ENCODE results near the gene CENPP.

Gene CENPP

GRCh38 chr9:92385001-92385400 lies 59.2 kb downstream of the CENPP start:
- DNase-seq = no peak
- no peak overlapping the region for H3K27ac ChIP-seq (ENCODE audit: insufficient read depth in 1 of 2, low read depth in 1 of 2, low read length in 2 of 2, poor library complexity in 1 of 2, severe bottlenecking in 2 of 2)
- H3K27me3 ChIP-seq (replicated peaks in 2 of 5; ENCODE audit: control insufficient read depth in 4 of 5, insufficient read depth in 5 of 5, low read length in 4 of 5) = no peaks in the 10 kb centered on the region
- ChIA-PET POLR2A (no interaction called here), CTCF (no interaction called here)
- WGBS (ENCODE audit: insufficient coverage) = 76% methylated on average over 2 of the region's 3 CpGs
- no peaks in the 10 kb centered on the region for H3K9me3 ChIP-seq (ENCODE audit: control extremely low read depth in 1 of 5, control insufficient read depth in 4 of 5, insufficient read depth in 2 of 5, low read depth in 1 of 5, low read length in 4 of 5)
- peaks cover 0 to 7% (median 4%) of the 10 kb centered on the region in 4 experiments for H3K4me1 ChIP-seq (ENCODE audit: control extremely low read depth in 1 of 4, control insufficient read depth in 4 of 4, insufficient read depth in 4 of 4, low read length in 3 of 4)
- H3K4me3 ChIP-seq (ENCODE audit: control insufficient read depth in 1 of 7, extremely low read depth in 1 of 7, insufficient read depth in 4 of 7, low read depth in 2 of 7, low read length in 6 of 7) = no peak overlapping the region
- no peaks in the 10 kb centered on the region for H3K36me3 ChIP-seq (ENCODE audit: control insufficient read depth in 4 of 4, insufficient read depth in 4 of 4, low read length in 3 of 4)

GRCh38 chr9:92385477-92385876 lies 59.7 kb downstream of the CENPP start:
- H3K4me3 ChIP-seq (ENCODE audit: control insufficient read depth in 1 of 7, extremely low read depth in 1 of 7, insufficient read depth in 4 of 7, low read depth in 2 of 7, low read length in 6 of 7) = no peak overlapping the region
- peaks cover 0 to 5% (median 2%) of the 10 kb centered on the region in 4 experiments for H3K4me1 ChIP-seq (ENCODE audit: control extremely low read depth in 1 of 4, control insufficient read depth in 4 of 4, insufficient read depth in 4 of 4, low read length in 3 of 4)
- no peaks in the 10 kb centered on the region for H3K27me3 ChIP-seq (replicated peaks in 2 of 5; ENCODE audit: control insufficient read depth in 4 of 5, insufficient read depth in 5 of 5, low read length in 4 of 5)
- WGBS (ENCODE audit: insufficient coverage) = 100% methylated on average over 5 of the region's 6 CpGs
- DNase-seq = no peak
- H3K36me3 ChIP-seq (ENCODE audit: control insufficient read depth in 4 of 4, insufficient read depth in 4 of 4, low read length in 3 of 4) = no peaks in the 10 kb centered on the region
- H3K27ac ChIP-seq (ENCODE audit: insufficient read depth in 1 of 2, low read depth in 1 of 2, low read length in 2 of 2, poor library complexity in 1 of 2, severe bottlenecking in 2 of 2) = no peak overlapping the region
- ChIA-PET CTCF (no interaction called here), POLR2A (interaction anchor here (0.6 kb wide), 1 partner anchor 14 kb away, joined by 3 read pairs; no protein-coding TSS in a partner anchor)
- H3K9me3 ChIP-seq (ENCODE audit: control extremely low read depth in 1 of 5, control insufficient read depth in 4 of 5, insufficient read depth in 2 of 5, low read depth in 1 of 5, low read length in 4 of 5) = no peaks in the 10 kb centered on the region

- no peaks in the 10 kb centered on the region for H3K36me3 ChIP-seq (ENCODE audit: control insufficient read depth in 4 of 4, insufficient read depth in 4 of 4, low read length in 3 of 4)
- ChIA-PET CTCF (no interaction called here), POLR2A (interaction anchor here (0.6 kb wide), 1 partner anchor 13 kb away, joined by 3 read pairs; no protein-coding TSS in a partner anchor)
- WGBS (ENCODE audit: insufficient coverage) = 100% methylated on average over 2 of the region's 4 CpGs
- no peak overlapping the region for H3K4me3 ChIP-seq (ENCODE audit: control insufficient read depth in 1 of 7, extremely low read depth in 1 of 7, insufficient read depth in 4 of 7, low read depth in 2 of 7, low read length in 6 of 7)
- H3K27ac ChIP-seq (ENCODE audit: insufficient read depth in 1 of 2, low read depth in 1 of 2, low read length in 2 of 2, poor library complexity in 1 of 2, severe bottlenecking in 2 of 2) = no peak overlapping the region
- H3K4me1 ChIP-seq (ENCODE audit: control extremely low read depth in 1 of 4, control insufficient read depth in 4 of 4, insufficient read depth in 4 of 4, low read length in 3 of 4) = peaks cover 0 to 5% (median 0%) of the 10 kb centered on the region in 4 experiments
- H3K9me3 ChIP-seq (ENCODE audit: control extremely low read depth in 1 of 5, control insufficient read depth in 4 of 5, insufficient read depth in 2 of 5, low read depth in 1 of 5, low read length in 4 of 5) = no peaks in the 10 kb centered on the region
- H3K27me3 ChIP-seq (replicated peaks in 2 of 5; ENCODE audit: control insufficient read depth in 4 of 5, insufficient read depth in 5 of 5, low read length in 4 of 5) = no peaks in the 10 kb centered on the region
- DNase-seq = no peak
Observed at GRCh38 chr9:92385953-92386352, 60.2 kb downstream of the CENPP start.

- Histone ChIP-seq H3K27me3 (replicated peaks in 2 of 5; ENCODE audit: control insufficient read depth in 4 of 5, insufficient read depth in 5 of 5, low read length in 4 of 5) (no peaks in the 10 kb centered on the region), H3K4me1 (ENCODE audit: control extremely low read depth in 1 of 4, control insufficient read depth in 4 of 4, insufficient read depth in 4 of 4, low read length in 3 of 4) (no peaks in the 10 kb centered on the region), H3K36me3 (ENCODE audit: control insufficient read depth in 4 of 4, insufficient read depth in 4 of 4, low read length in 3 of 4) (no peaks in the 10 kb centered on the region), H3K9me3 (ENCODE audit: control extremely low read depth in 1 of 5, control insufficient read depth in 4 of 5, insufficient read depth in 2 of 5, low read depth in 1 of 5, low read length in 4 of 5) (no peaks in the 10 kb centered on the region), H3K4me3 (ENCODE audit: control insufficient read depth in 1 of 7, extremely low read depth in 1 of 7, insufficient read depth in 4 of 7, low read depth in 2 of 7, low read length in 6 of 7) (no peak overlapping the region), H3K27ac (ENCODE audit: insufficient read depth in 1 of 2, low read depth in 1 of 2, low read length in 2 of 2, poor library complexity in 1 of 2, severe bottlenecking in 2 of 2) (no peak overlapping the region)
- POLR2A ChIA-PET = no interaction called here
- no peak for DNase-seq
- no CpG with 5 or more reads among the region's 2 CpGs for WGBS (ENCODE audit: insufficient coverage)
- CTCF ChIA-PET = no interaction called here
Observed at GRCh38 chr9:92392690-92393089, 66.9 kb downstream of the CENPP start.

GRCh38 chr9:92393686-92394085 lies 67.9 kb downstream of the CENPP start:
- no peaks in the 10 kb centered on the region for H3K36me3 ChIP-seq (ENCODE audit: control insufficient read depth in 4 of 4, insufficient read depth in 4 of 4, low read length in 3 of 4)
- DNase-seq = no peak
- CTCF ChIA-PET = interaction anchor here (0.6 kb wide), 2 partner anchors 14 to 43 kb away, joined by 3 read pairs; no protein-coding TSS in a partner anchor
- H3K9me3 ChIP-seq (ENCODE audit: control extremely low read depth in 1 of 5, control insufficient read depth in 4 of 5, insufficient read depth in 2 of 5, low read depth in 1 of 5, low read length in 4 of 5) = no peaks in the 10 kb centered on the region
- H3K4me3 ChIP-seq (ENCODE audit: control insufficient read depth in 1 of 7, extremely low read depth in 1 of 7, insufficient read depth in 4 of 7, low read depth in 2 of 7, low read length in 6 of 7) = no peak overlapping the region
- POLR2A ChIA-PET = no interaction called here
- WGBS (ENCODE audit: insufficient coverage) = no CpG with 5 or more reads among the region's 1 CpG
- no peaks in the 10 kb centered on the region for H3K27me3 ChIP-seq (replicated peaks in 2 of 5; ENCODE audit: control insufficient read depth in 4 of 5, insufficient read depth in 5 of 5, low read length in 4 of 5)
- H3K4me1 ChIP-seq (ENCODE audit: control extremely low read depth in 1 of 4, control insufficient read depth in 4 of 4, insufficient read depth in 4 of 4, low read length in 3 of 4) = no peaks in the 10 kb centered on the region
- H3K27ac ChIP-seq (ENCODE audit: insufficient read depth in 1 of 2, low read depth in 1 of 2, low read length in 2 of 2, poor library complexity in 1 of 2, severe bottlenecking in 2 of 2) = no peak overlapping the region

- H3K36me3 ChIP-seq (ENCODE audit: control insufficient read depth in 4 of 4, insufficient read depth in 4 of 4, low read length in 3 of 4) = no peaks in the 10 kb centered on the region
- no CpG with 5 or more reads among the region's 1 CpG for WGBS (ENCODE audit: insufficient coverage)
- H3K4me3 ChIP-seq (ENCODE audit: control insufficient read depth in 1 of 7, extremely low read depth in 1 of 7, insufficient read depth in 4 of 7, low read depth in 2 of 7, low read length in 6 of 7) = no peak overlapping the region
- ChIA-PET CTCF (no interaction called here), POLR2A (no interaction called here)
- no peaks in the 10 kb centered on the region for H3K4me1 ChIP-seq (ENCODE audit: control extremely low read depth in 1 of 4, control insufficient read depth in 4 of 4, insufficient read depth in 4 of 4, low read length in 3 of 4)
- no peak for DNase-seq
- no peaks in the 10 kb centered on the region for H3K9me3 ChIP-seq (ENCODE audit: control extremely low read depth in 1 of 5, control insufficient read depth in 4 of 5, insufficient read depth in 2 of 5, low read depth in 1 of 5, low read length in 4 of 5)
- no peak overlapping the region for H3K27ac ChIP-seq (ENCODE audit: insufficient read depth in 1 of 2, low read depth in 1 of 2, low read length in 2 of 2, poor library complexity in 1 of 2, severe bottlenecking in 2 of 2)
- no peaks in the 10 kb centered on the region for H3K27me3 ChIP-seq (replicated peaks in 2 of 5; ENCODE audit: control insufficient read depth in 4 of 5, insufficient read depth in 5 of 5, low read length in 4 of 5)
Observed at GRCh38 chr9:92395617-92396016, 69.9 kb downstream of the CENPP start.

- CTCF ChIA-PET = interaction anchor here (1.7 kb wide), 1 partner anchor 8 kb away, joined by 5 read pairs; no protein-coding TSS in a partner anchor
- H3K4me3 ChIP-seq (ENCODE audit: control insufficient read depth in 1 of 7, extremely low read depth in 1 of 7, insufficient read depth in 4 of 7, low read depth in 2 of 7, low read length in 6 of 7) = no peak overlapping the region
- POLR2A ChIA-PET = no interaction called here
- no peaks in the 10 kb centered on the region for H3K36me3 ChIP-seq (ENCODE audit: control insufficient read depth in 4 of 4, insufficient read depth in 4 of 4, low read length in 3 of 4)
- WGBS (ENCODE audit: insufficient coverage) = 100% methylated on average over 3 of the region's 3 CpGs
- no peak for DNase-seq
- no peak overlapping the region for H3K27ac ChIP-seq (ENCODE audit: insufficient read depth in 1 of 2, low read depth in 1 of 2, low read length in 2 of 2, poor library complexity in 1 of 2, severe bottlenecking in 2 of 2)
- no peaks in the 10 kb centered on the region for H3K27me3 ChIP-seq (replicated peaks in 2 of 5; ENCODE audit: control insufficient read depth in 4 of 5, insufficient read depth in 5 of 5, low read length in 4 of 5)
- no peaks in the 10 kb centered on the region for H3K4me1 ChIP-seq (ENCODE audit: control extremely low read depth in 1 of 4, control insufficient read depth in 4 of 4, insufficient read depth in 4 of 4, low read length in 3 of 4)
- H3K9me3 ChIP-seq (ENCODE audit: control extremely low read depth in 1 of 5, control insufficient read depth in 4 of 5, insufficient read depth in 2 of 5, low read depth in 1 of 5, low read length in 4 of 5) = no peaks in the 10 kb centered on the region
Observed at GRCh38 chr9:92397853-92398252, 72.1 kb downstream of the CENPP start.

Measured in common myeloid progenitor, CD34-positive (primary cell).